Stromal cell of bone marrow (primary cell): ENCODE data around the gene HOXC5.

Source experiments
- DNase-seq: peaks from one replicate; pipeline ENCODE4 v3.0.0-alpha.2; 2012; ENCODE audit warnings: low read depth

Gene HOXC5

GRCh38 chr12:54047160-54047963, 14.5 kb downstream of the HOXC5 start:
- no peak for DNase-seq

- no peak for DNase-seq
Observed at GRCh38 chr12:54047964-54048303, 15.1 kb downstream of the HOXC5 start.

- DNase-seq: no peak
Observed at GRCh38 chr12:54048406-54049093, 15.7 kb downstream of the HOXC5 start.

- DNase-seq: no peak
Observed at GRCh38 chr12:54049108-54049507, 16.3 kb downstream of the HOXC5 start.

- DNase-seq: no peak
Observed at GRCh38 chr12:54050482-54050810, 17.6 kb downstream of the HOXC5 start.

GRCh38 chr12:54051026-54051842, 18.4 kb downstream of the HOXC5 start:
- no peak for DNase-seq

GRCh38 chr12:54051874-54052437, 19.1 kb downstream of the HOXC5 start:
- DNase-seq: no peak

GRCh38 chr12:54052438-54053002, 19.7 kb downstream of the HOXC5 start:
- DNase-seq: no peak

- DNase-seq: no peak
Observed at GRCh38 chr12:54053003-54053750, 20.3 kb downstream of the HOXC5 start.

GRCh38 chr12:54053751-54054741, 21.2 kb downstream of the HOXC5 start, which contains the start of gene HOXC4:
TSS of gene HOXC4 (plus strand) at chr12:54053835. CDS start at chr12:54053923, 88 bp downstream.
- DNase-seq: no peak

GRCh38 chr12:54054742-54055194, 21.9 kb downstream of the HOXC5 start:
- DNase-seq: no peak

GRCh38 chr12:54055552-54055951, 22.7 kb downstream of the HOXC5 start:
- DNase-seq: no peak

- DNase-seq: no peak
Observed at GRCh38 chr12:54056110-54056509, 23.3 kb downstream of the HOXC5 start.

- no peak for DNase-seq
Observed at GRCh38 chr12:54058128-54058768, 25.4 kb downstream of the HOXC5 start.

- DNase-seq: no peak
Observed at GRCh38 chr12:54059668-54060067, 26.8 kb downstream of the HOXC5 start.

GRCh38 chr12:54060174-54060974, 27.5 kb downstream of the HOXC5 start:
- no peak for DNase-seq

GRCh38 chr12:54060975-54061778, 28.3 kb downstream of the HOXC5 start:
- DNase-seq: no peak

GRCh38 chr12:54065677-54066076, 32.8 kb downstream of the HOXC5 start:
- DNase-seq: no peak
